ENCODE measurements around the gene LINC00632.
"Not testable (repeated sequence)": the region's sequence is repeated elsewhere in the genome, so short reads cannot be mapped to it uniquely, and the experiment has no call there.

LINC00632 gene

GRCh38 chrX:140709421-140709846 is at the start of gene LINC00632:
Gene LINC00632, plus strand, starts transcription at chrX:140709759.
- no peak for DNase-seq (ENCODE audit: low read depth in 2 of 2)

DNA sequence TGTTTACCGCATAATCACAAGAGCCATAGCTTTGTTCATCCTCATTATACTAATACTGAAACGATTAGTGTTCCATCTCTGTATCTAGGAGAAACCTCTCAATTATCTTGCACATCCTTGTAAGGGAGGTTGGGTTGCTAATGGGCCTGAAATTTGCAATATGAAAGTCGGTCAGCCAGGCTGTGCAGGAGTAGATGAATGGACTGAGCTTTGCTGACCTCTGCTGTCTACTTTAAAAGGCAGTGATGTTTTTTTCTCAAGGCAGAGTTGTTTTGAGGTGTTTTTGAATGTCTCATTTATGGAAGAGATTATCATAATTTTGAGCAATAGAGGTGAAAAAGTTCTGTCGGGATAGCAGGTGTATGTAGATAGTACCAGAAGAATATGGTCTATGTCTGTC is 47.9 kb upstream of the LINC00632 start:
- no peak for DNase-seq (ENCODE audit: low read depth in 2 of 2)

DNA sequence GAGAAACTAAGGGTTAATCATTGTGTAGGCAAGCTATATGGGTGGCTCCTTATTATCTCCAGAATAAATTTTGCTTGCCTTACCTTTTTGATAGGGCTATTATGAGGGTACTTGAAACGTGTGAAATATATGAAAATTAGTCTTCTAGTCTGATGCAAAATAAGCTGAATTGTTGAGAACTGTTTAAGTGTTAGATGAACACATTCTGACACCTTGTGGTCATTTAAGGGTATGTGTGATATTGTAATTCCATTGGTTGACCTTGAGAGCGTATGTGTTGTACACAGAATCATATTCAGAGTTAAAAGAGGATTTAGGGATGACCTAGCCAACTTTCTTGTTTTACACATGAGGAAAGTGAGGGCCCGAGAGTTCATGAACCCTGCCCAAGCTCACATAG is 44.6 kb upstream of the LINC00632 start:
- no peak for DNase-seq (ENCODE audit: low read depth in 2 of 2)

DNA sequence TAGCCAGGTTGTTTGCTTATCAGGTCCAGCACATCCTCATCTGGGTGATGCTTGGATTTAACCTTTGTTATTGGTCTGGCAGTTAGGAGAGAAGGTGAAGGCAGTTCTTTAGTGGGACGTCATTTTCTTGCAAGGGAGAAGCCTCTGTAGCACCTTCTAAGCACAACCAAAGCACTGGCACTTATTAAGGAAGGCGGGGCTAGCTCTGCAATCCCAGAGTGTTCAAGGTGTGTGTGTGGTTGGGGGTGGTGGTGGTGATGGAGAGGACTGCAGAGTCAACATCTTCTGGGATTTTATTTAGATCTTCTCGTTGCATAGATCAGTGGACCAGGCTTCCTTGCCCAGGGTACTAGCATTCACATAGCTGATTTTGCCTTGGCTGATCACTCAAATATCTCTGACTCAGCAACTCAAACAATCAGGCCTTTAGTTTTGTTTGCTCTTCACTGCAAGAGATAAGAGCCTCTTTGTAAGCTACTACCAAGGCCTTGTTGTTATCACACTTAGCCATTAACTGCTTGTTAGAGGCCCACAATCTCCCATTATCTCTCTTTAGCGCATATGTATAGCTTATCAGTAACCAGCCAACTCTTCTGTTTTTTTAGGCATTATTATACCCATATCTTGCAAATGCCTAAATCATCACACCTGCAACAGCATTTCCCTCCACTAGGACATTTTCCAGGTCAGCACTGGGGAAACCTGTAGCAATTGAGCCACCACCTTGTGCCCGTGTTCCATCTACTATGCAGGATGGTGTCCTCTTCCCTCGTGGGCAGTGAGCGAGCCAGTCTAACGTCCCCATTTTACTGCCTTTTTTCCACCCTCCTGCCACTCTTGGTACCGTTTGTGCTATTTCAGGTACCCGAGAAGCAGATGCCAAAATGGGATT is 36.5 kb upstream of the LINC00632 start:
- DNase-seq (ENCODE audit: low read depth in 2 of 2) = no peak

GRCh38 chrX:140687706-140688105 is 21.9 kb upstream of the LINC00632 start:
- DNase-seq (ENCODE audit: low read depth in 2 of 2) = no peak

DNA sequence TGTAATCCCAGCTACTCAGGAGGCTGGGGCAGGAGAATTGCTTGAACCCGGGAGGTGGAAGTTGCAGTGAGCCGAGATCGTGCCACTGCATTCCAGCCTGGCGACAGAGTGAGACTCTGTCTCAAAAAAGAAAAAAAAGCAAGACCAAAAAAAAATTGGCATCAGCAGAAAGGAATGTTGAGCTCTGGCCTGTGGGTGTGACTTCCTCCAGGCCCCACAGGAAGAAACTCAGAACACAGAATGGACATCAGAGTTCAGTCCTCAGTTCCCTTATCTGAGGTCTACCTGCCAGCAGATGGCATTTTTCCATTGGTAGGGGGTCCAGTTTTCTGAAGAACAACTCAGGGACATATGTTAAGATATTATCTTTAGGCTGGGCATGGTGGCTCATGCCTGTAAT is 18.0 kb upstream of the LINC00632 start:
- DNase-seq (ENCODE audit: low read depth in 2 of 2) = not testable (repeated sequence)

DNA sequence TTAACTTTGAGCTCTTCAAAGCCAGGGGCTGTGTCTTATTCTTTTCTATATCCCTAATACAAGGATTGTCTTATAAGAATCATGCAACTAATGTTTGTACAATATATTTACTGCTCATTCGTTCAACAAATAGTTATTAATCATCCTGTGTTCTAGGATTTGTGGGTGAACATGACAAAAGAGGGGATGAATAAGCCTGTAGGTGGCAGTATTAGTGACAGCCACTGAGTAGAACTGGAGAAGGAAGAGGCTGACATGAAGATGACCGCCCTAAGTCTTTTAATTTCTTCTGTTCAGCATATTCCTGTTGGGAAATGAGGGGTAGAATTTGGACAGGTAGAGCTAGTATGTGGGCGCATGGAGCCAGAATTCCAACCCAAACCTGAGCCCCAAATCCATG is 11.9 kb upstream of the LINC00632 start:
- no peak for DNase-seq (ENCODE audit: low read depth in 2 of 2)

DNA sequence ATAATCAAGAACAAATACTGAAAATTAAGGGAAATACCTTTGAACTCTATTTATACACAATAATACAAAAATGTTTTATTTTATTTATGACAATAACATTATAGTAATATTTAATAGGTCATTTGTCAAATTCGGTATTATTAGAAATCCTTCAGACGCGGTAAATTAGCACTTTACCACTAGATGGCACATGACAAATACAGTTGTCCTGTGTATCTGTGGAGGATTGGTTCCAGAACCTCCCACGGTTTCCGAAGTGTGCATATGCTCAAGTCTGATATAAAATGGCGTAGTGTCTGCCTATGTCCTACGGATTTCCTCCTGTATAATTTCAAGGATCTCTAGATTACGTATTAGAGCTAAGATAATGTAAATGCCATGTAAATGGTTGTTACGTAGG is 8.1 kb upstream of the LINC00632 start:
- no peak for DNase-seq (ENCODE audit: low read depth in 2 of 2)

DNA sequence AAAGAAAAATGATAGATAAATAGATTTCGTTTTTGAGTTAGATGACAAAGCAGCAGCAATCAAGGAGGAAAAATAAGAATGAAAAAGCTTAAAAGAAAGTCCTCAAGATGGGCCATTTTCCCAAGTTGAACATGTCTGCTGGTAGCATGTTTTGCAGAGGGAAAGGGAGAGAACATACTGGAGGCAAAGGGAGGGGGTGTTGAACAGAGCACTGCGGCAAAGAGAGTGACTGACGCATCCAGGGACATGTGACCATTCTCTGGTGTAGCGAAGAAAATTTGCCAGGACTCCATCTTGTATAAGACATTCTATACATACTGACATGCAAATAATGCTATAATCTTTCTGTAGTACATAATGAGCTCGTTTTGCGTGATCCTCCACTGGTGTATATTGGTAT is 1.2 kb downstream of the LINC00632 start:
- DNase-seq (ENCODE audit: low read depth in 2 of 2) = no peak

DNA sequence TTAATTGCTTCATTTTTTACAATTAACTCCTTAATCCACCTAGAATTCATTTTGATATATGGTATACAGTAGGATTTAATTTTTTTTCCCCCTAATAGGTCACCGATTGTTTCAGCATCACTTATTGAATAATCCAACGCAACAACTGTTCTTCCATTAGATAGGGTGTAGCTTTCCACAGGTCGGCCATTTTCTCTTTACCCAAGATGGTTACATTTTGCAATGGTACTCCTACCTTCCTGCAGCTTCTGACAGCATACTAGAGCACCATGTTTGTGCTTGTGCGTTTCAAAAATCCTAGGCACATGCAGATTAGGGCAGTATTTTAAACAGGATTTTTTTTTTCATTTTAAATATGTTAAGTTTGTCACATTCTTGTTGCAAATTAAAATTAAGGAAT is 2.3 kb downstream of the LINC00632 start:
- DNase-seq (ENCODE audit: low read depth in 2 of 2) = no peak

GRCh38 chrX:140712413-140713173 is 3.0 kb downstream of the LINC00632 start:
- DNase-seq (ENCODE audit: low read depth in 2 of 2) = no peak

- no peak for DNase-seq (ENCODE audit: low read depth in 2 of 2)
These were observed 3.6 kb downstream of the LINC00632 start for GRCh38 chrX:140713174-140713539.

DNA sequence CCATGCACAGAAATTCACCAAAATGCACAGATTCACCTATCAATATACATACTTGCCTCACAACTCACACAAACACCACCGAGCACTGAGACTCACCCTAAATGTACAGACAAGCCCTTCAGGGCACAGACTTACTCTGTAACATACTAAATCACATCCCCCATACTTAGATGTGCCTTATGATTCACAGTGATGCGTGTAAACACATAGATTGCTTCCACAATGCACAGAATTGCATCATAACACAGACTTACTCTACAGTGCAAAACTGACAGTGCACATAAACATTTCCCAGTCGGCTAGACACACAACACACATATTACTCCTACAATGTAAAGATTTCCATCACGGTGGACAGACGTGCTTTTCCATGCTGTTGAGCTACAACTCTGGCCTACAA is 6.2 kb downstream of the LINC00632 start:
- DNase-seq (ENCODE audit: low read depth in 2 of 2) = no peak

DNA sequence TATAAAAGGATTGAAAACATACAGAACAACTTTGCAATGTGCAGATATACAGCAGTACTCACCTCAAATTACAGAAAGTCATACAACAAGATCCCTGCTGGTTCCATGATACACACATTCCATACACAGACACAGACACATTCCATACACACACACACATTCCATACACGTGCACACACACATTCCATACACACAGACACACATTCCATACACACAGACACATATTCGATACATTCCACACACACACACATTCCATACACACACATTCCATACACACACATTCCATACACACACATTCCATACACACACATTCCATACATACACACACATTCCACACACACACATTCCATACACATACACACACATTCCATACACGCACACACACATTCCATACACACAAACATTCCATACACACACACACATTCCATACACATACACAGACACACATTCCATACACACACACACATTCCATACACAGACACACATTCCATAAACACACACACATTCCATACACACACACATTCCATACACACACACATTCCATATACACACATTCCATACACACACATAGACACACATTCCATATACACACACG is 13.7 kb downstream of the LINC00632 start:
- no peak for DNase-seq (ENCODE audit: low read depth in 2 of 2)

GRCh38 chrX:140724309-140724708 is 14.8 kb downstream of the LINC00632 start:
- no peak for DNase-seq (ENCODE audit: low read depth in 2 of 2)

DNA sequence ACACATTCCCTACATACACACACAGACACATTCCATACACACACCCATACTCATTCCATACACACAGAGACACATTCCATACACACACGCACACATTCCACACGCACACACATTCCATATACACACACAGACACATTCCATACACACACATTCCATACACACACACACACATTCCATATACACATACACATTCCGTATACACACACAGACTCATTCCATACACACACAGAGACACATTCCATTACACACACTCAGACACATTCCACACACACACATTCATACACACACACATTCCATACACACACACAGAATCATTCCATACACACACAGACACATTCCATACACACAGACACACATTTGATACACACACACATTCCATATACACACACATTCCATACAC is 15.2 kb downstream of the LINC00632 start:
- no peak for DNase-seq (ENCODE audit: low read depth in 2 of 2)

- DNase-seq (ENCODE audit: low read depth in 2 of 2) = no peak
These were observed 15.9 kb downstream of the LINC00632 start for GRCh38 chrX:140725500-140725899.

GRCh38 chrX:140733766-140734342 is 24.3 kb downstream of the LINC00632 start:
- DNase-seq (ENCODE audit: low read depth in 2 of 2) = no peak

GRCh38 chrX:140744085-140744484 is 34.5 kb downstream of the LINC00632 start:
- no peak for DNase-seq (ENCODE audit: low read depth in 2 of 2)

DNA sequence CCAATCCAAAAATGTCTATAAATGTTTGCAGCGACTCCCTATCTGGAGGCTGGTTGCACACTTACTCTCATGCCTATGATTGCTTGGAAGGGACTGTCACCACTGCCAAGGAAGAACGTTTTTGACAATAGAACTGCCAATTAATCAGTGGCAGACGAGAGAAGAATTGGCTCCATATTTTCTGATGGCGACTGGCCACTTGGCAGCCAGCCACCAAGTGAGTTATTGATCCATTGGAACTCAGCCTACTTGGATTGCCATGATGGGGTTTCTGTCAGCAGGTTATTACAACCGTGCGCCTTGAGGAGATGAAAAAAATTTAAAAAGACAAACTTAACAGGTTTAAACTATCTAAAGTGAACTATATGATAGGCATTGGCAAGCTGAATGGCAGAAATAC is 47.4 kb downstream of the LINC00632 start:
- DNase-seq (ENCODE audit: low read depth in 2 of 2) = no peak

DNA sequence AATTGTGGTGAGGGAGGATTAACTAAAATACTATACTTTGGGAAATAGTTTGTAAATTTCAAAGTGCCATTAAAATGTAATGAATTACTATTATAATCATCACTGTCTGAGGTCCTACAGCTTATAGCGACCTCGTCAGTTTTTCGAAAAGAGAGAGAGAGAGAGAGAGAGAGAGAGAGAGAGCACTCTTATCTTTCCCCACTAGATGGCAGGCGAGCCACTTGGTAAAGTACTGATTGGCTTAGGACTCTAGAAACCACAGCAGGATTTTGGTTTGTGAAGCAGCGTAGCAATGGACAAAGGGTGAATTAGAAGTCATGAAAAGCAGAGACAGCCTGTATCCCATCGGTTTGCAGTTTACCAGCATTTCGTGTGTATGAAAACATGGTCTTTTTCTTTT is 52.5 kb downstream of the LINC00632 start:
- DNase-seq (ENCODE audit: low read depth in 2 of 2) = no peak

- no peak for DNase-seq (ENCODE audit: low read depth in 2 of 2)
These were observed 54.9 kb downstream of the LINC00632 start for GRCh38 chrX:140764401-140764919.
